HepG2 (cell line): ENCODE data around the gene U2SURP. TPM values are rescaled to one million over a fixed set of nuclear protein-coding genes. Genes with fewer than 3 reads are reported as not detected.

Experiments used
- AKNA ChIP-seq: sonication (generic); formaldehyde crosslinking; IDR thresholded peaks from 2 replicates; pipeline ENCODE4 v1.4.0; 2020; ENCODE audit warnings: missing genetic modification reagents, borderline replicate concordance
- MXD1 ChIP-seq: sonication (generic); formaldehyde crosslinking; IDR thresholded peaks from 2 replicates; pipeline ENCODE4 v1.4.0; 2020; ENCODE audit warnings: mild to moderate bottlenecking, missing genetic modification reagents
- PRDM4 ChIP-seq: sonication (generic); formaldehyde crosslinking; IDR thresholded peaks from 2 replicates; pipeline ENCODE4 v1.9.0; 2021; ENCODE audit warnings: missing genetic modification reagents, borderline replicate concordance
- RARA ChIP-seq: IDR thresholded peaks from 2 replicates; pipeline ENCODE4 v1.6.1; 2016; ENCODE audit warnings: missing genetic modification reagents, missing compliant biosample characterization
- TBX2 ChIP-seq: sonication (generic); formaldehyde crosslinking; IDR thresholded peaks from 2 replicates; pipeline ENCODE4 v1.5.0; 2020; ENCODE audit warnings: missing genetic modification reagents, mild to moderate bottlenecking, borderline replicate concordance
- ZFP36L2 ChIP-seq: sonication (generic); formaldehyde crosslinking; IDR thresholded peaks from 2 replicates; pipeline ENCODE4 v1.4.0; 2020; ENCODE audit warnings: missing genetic modification reagents
- ZNF230 ChIP-seq: sonication (generic); formaldehyde crosslinking; IDR thresholded peaks from 2 replicates; pipeline ENCODE4 v1.4.0; 2020; ENCODE audit warnings: mild to moderate bottlenecking, missing genetic modification reagents
- polyA plus RNA-seq, 8 experiments: library from polyadenylated mRNA; depleted of rRNA in 3 of 8; stranded (reverse) in 7 of 8; unstranded in 1 of 8; fragments of >200 nt; fragmentation: Illumina TruSeq in 4 of 8; extraction: Trizol in 4 of 8; gene quantifications; 2 replicates each; pipeline versions ENCODE4 v1.2.1 to v1.2.3, GENCODE V29; 2011 to 2016; ENCODE audit warnings: low read depth in 4 of 8, missing spikeins in 1 of 8, mixed read lengths in 1 of 8; ENCODE audit not compliant: insufficient read depth in 1 of 8
- total RNA-seq, 5 experiments: library from RNA; depleted of rRNA; stranded (reverse); fragments of >200 nt; fragmentation: Illumina TruSeq; extraction: Trizol; gene quantifications; 2 replicates each; pipeline ENCODE4 v1.2.3, GENCODE V29; 2016; ENCODE audit warnings: low read depth in 1 of 5
- TF ChIP-seq, protein P1 (sequence below): sonication (generic); formaldehyde crosslinking; IDR thresholded peaks from 2 replicates; pipeline ENCODE4 v1.4.0; 2020; ENCODE audit warnings: missing genetic modification reagents
- TF ChIP-seq, protein P2 (sequence below), 2 experiments: fragments of 450-650 bp in 1 of 2; sonication (generic) in 1 of 2; formaldehyde crosslinking in 1 of 2; IDR thresholded peaks; 2 replicates each; pipeline versions ENCODE4 v1.6.1 to v1.8.0; 2016 to 2022; ENCODE audit warnings: antibody characterized with exemption in 1 of 2, mild to moderate bottlenecking in 1 of 2, missing genetic modification reagents in 1 of 2

U2SURP gene
- total and polyA plus RNA-seq, 2 of the 13 experiments (the other 11 are each of a cell fraction or from before 2014, with no cell fraction given): 55.9 to 173 TPM

DNA sequence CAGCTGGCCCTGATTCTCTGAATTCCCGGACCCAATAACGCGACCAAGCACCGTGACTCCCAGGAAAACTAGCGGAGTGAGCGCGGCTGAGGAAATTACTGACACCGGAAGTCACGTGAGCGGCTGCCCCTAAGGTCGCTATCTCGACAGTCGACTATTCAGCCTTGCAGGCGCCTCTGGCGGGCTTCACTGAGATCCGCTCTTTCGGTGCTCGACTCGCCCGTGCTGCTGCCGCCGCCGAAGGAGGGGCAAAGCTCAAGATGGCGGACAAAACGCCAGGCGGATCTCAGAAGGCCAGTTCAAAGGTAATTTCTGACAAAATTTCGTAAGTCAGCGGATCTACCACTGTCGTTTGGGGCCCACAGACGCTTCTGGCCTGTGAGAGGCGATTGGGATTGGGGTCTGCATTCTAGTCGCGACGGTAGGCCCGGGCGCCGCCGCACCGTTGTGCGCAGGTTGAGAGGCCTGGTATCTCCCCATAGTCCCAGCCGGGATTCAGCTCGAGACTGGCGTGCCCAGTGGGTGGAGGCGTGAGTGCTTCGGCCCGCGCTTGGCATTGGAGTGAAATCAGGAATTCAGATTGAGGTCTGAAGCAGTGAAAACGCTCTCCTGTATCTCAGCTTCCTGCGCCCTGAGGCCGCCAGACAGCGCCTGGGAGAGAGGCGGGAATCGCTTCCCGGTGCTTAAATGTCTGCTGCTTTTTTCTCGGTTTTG, at the start of gene U2SURP (continued):
- TF ChIP-seq PRDM4 (CRISPR knock-in tag): no peak
- peak; percentile 55 for TF ChIP-seq TBX2 (CRISPR knock-in tag)
- TF ChIP-seq, protein P1, sequence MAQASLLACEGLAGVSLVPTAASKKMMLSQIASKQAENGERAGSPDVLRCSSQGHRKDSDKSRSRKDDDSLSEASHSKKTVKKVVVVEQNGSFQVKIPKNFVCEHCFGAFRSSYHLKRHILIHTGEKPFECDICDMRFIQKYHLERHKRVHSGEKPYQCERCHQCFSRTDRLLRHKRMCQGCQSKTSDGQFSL (CRISPR knock-in tag): 0 out of 2 replicates have a peak, but pooled peaks have one; percentile 7
- peak; percentile 71 for TF ChIP-seq RARA (CRISPR knock-in tag)
- peak; percentile 81 for TF ChIP-seq MXD1 (CRISPR knock-in tag)
- no peak; the same call in 1 of the 2 replicates for TF ChIP-seq ZFP36L2
- peak; percentile 86; the same call in 1 of the 2 replicates for TF ChIP-seq ZNF230
- TF ChIP-seq, protein P2, sequence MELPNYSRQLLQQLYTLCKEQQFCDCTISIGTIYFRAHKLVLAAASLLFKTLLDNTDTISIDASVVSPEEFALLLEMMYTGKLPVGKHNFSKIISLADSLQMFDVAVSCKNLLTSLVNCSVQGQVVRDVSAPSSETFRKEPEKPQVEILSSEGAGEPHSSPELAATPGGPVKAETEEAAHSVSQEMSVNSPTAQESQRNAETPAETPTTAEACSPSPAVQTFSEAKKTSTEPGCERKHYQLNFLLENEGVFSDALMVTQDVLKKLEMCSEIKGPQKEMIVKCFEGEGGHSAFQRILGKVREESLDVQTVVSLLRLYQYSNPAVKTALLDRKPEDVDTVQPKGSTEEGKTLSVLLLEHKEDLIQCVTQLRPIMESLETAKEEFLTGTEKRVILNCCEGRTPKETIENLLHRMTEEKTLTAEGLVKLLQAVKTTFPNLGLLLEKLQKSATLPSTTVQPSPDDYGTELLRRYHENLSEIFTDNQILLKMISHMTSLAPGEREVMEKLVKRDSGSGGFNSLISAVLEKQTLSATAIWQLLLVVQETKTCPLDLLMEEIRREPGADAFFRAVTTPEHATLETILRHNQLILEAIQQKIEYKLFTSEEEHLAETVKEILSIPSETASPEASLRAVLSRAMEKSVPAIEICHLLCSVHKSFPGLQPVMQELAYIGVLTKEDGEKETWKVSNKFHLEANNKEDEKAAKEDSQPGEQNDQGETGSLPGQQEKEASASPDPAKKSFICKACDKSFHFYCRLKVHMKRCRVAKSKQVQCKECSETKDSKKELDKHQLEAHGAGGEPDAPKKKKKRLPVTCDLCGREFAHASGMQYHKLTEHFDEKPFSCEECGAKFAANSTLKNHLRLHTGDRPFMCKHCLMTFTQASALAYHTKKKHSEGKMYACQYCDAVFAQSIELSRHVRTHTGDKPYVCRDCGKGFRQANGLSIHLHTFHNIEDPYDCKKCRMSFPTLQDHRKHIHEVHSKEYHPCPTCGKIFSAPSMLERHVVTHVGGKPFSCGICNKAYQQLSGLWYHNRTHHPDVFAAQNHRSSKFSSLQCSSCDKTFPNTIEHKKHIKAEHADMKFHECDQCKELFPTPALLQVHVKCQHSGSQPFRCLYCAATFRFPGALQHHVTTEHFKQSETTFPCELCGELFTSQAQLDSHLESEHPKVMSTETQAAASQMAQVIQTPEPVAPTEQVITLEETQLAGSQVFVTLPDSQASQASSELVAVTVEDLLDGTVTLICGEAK (IDR thresholded peaks at IDR 0.05): 0 out of 2 replicates have a peak, but pooled peaks have one; percentile 32
- TF ChIP-seq, protein P2 (CRISPR knock-in tag; IDR thresholded peaks at IDR 0.05): peak; percentile 81; the same call in 1 of the 2 replicates
- peak; percentile 79; the same call in 1 of the 2 replicates for TF ChIP-seq AKNA (CRISPR knock-in tag)
